HG03025 (cell line): ENCODE measurements around the gene HEPACAM.

Experiments
- ATAC-seq: cut with Tn5 transposase; IDR thresholded peaks from one replicate; pipeline ENCODE4 v1.9.1; 2021; ENCODE audit warnings: mild to moderate bottlenecking, moderate library complexity; ENCODE audit not compliant: unreplicated experiment, low FRiP score

HEPACAM gene

GRCh38 chr11:124886978-124887666, 48.7 kb downstream of the HEPACAM start:
- no peak for ATAC-seq

GRCh38 chr11:124886476-124886875, 49.4 kb downstream of the HEPACAM start:
- no peak for ATAC-seq

- ATAC-seq = no peak
These were observed 50.9 kb downstream of the HEPACAM start for GRCh38 chr11:124884869-124885479.

- no peak for ATAC-seq
These were observed 51.5 kb downstream of the HEPACAM start for GRCh38 chr11:124884340-124884739.

GRCh38 chr11:124882339-124883071, 53.3 kb downstream of the HEPACAM start:
- ATAC-seq = no peak

- ATAC-seq = no peak
These were observed 54.9 kb downstream of the HEPACAM start for GRCh38 chr11:124880958-124881357.

GRCh38 chr11:124880290-124880611, 55.6 kb downstream of the HEPACAM start:
- no peak for ATAC-seq

- ATAC-seq = no peak
These were observed 56.2 kb downstream of the HEPACAM start for GRCh38 chr11:124879493-124880289.

- ATAC-seq = no peak
These were observed 56.9 kb downstream of the HEPACAM start for GRCh38 chr11:124878759-124879492.

- no peak for ATAC-seq
These were observed 57.7 kb downstream of the HEPACAM start for GRCh38 chr11:124877910-124878758.

GRCh38 chr11:124877631-124877909, 58.3 kb downstream of the HEPACAM start:
- no peak for ATAC-seq

- no peak for ATAC-seq
These were observed 58.8 kb downstream of the HEPACAM start for GRCh38 chr11:124876818-124877630.

GRCh38 chr11:124875943-124876817, 59.7 kb downstream of the HEPACAM start:
- ATAC-seq = peak; percentile 85

- ATAC-seq = no peak
These were observed 60.4 kb downstream of the HEPACAM start for GRCh38 chr11:124875401-124875800.

- no peak for ATAC-seq
These were observed 61.1 kb downstream of the HEPACAM start for GRCh38 chr11:124874571-124875255.

- no peak for ATAC-seq
These were observed 61.9 kb downstream of the HEPACAM start for GRCh38 chr11:124873951-124874350.

GRCh38 chr11:124872741-124873140, 63.1 kb downstream of the HEPACAM start:
- no peak for ATAC-seq
